NCI-H526 treated with DMSO at 0.1 percent for 48 hours (cell line): ENCODE results near the gene RASA3.
A peak's percentile ranks its signal among the peaks of the same experiment; 100 is the strongest.
"Not testable (repeated sequence)": the region's sequence is repeated elsewhere in the genome, so short reads cannot be mapped to it uniquely, and the experiment has no call there.

ENCODE experiments used
- DNase-seq: peaks from one replicate; lab custom pipeline; 2025; lab: John Stamatoyannopoulos, UW

The RASA3 gene, protein sequence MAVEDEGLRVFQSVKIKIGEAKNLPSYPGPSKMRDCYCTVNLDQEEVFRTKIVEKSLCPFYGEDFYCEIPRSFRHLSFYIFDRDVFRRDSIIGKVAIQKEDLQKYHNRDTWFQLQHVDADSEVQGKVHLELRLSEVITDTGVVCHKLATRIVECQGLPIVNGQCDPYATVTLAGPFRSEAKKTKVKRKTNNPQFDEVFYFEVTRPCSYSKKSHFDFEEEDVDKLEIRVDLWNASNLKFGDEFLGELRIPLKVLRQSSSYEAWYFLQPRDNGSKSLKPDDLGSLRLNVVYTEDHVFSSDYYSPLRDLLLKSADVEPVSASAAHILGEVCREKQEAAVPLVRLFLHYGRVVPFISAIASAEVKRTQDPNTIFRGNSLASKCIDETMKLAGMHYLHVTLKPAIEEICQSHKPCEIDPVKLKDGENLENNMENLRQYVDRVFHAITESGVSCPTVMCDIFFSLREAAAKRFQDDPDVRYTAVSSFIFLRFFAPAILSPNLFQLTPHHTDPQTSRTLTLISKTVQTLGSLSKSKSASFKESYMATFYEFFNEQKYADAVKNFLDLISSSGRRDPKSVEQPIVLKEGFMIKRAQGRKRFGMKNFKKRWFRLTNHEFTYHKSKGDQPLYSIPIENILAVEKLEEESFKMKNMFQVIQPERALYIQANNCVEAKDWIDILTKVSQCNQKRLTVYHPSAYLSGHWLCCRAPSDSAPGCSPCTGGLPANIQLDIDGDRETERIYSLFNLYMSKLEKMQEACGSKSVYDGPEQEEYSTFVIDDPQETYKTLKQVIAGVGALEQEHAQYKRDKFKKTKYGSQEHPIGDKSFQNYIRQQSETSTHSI

DNA sequence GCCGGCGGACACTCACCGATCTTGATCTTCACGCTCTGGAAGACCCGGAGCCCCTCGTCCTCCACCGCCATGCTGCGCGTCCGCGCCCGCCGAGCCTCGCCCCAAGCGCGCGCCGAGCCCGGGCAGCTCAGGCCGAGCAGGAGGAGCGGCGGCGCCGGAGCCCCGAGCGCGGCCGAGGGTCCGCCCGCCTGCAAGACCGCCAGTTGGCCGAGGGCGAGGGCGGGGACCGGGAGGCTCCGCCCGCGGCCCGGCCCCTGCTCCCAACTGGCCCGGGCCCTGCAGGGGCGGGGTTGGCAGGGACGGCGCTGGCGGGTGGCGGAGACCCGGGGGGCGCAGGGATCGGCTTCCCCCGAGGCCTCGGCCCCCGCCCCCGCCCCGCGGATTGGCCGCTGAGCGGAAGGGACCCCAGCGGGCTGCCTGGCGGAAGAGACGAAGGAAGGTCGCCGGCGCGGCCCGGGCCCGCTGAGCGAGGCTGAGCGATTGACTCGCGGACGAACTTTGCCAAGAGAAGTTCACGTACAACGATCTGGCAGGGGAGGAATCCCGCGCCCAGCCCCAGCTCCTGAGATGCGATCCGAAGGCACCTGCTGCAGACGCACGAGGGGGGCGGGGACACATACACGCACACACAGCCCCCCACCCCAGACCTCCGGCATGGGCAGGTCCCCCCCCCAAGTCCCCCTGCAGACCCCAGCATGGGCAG, at the start of gene RASA3:
RASA3 (minus strand) TSS at position 205 of the 703 bp plus-strand sequence; CDS start at position 71, 134 bp downstream.
- DNase-seq: peak; percentile 74

DNA sequence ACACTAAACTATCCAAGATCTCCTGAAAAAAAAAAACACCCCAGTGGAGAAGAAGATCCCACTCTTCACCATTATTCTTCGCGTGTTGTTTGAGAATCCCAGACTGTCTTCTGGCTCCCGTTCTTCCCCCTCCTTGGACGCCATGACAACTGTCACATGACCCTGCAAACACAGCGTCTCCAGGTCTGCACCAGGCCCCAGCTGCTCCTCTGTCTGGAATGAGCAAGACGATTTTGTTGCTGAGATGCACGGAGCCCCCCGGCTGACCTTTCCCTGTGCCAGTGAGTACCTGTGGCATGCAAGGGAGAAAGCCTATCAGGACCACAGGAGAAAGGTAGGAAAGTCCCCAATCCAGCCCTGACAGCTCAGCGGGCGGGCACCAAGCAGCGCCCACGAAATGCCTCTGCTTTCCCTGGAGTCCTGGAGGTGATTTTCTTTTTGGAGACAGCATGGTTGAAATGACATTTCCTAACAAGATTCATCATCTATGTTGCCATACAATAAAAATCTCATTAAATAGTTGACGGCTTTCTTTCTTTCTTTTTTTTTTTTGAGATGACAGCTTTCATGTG, 46.8 kb upstream of the RASA3 start, which contains the start of gene CFAP97D2:
CFAP97D2 (plus strand) TSS at position 171 of the 572 bp plus-strand sequence; CDS start at position 245, 74 bp downstream.
- no peak for DNase-seq

DNA sequence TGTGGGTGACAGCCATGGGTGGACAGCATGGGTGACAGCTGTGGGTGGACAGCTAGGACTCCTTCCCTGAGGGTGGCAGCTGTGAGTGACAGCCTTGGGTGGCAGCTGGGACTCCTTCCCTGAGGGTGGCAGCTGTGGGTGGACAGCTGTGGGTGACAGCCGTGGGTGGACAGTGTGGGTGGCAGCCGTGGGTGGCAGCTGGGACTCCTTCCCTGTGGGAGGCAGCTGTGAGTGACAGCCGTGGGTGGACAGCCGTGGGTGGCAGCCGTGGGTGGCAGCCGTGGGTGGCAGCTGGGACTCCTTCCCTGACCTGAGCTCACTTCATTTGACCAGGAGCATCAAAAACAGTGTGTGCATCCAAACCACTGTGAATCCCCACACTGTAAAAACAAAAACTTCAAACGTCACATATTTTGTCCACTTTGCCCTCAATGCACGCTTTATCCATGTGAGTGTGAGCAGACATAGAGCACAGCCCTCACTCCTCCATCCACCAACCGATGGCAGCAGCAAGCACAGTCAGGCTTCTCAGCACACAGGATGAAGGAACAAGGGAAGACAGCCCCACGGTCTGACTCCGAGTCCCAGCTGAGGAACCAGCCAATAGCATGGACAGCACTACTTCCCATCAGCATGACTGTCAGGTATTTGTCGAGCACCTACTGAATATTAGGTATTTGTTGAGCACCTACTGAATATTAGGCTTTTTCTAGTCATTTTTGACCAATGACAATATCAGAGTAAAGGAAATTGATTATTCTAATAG, 45.0 kb upstream of the RASA3 start:
- no peak for DNase-seq

DNA sequence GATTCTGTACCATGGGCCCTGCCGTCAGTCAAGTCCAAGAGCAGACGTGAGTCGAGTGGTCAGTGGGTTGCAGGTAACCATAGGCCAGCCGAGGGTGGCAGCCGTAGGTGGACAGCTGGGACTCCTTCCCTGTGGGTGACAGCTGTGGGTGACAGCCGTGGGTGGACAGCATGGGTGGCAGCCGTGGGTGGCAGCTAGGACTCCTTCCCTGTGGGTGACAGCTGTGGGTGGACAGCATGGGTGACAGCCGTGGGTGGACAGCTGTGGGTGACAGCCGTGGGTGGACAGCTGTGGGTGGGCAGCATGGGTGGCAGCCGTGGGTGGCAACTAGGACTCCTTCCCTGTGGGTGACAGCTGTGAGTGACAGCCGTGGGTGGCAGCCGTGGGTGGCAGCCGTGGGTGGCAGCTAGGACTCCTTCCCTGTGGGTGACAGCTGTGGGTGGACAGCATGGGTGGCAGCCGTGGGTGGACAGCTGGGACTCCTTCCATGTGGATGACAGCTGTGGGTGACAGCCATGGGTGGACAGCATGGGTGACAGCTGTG, 44.0 kb upstream of the RASA3 start:
- not testable (repeated sequence) for DNase-seq

DNA sequence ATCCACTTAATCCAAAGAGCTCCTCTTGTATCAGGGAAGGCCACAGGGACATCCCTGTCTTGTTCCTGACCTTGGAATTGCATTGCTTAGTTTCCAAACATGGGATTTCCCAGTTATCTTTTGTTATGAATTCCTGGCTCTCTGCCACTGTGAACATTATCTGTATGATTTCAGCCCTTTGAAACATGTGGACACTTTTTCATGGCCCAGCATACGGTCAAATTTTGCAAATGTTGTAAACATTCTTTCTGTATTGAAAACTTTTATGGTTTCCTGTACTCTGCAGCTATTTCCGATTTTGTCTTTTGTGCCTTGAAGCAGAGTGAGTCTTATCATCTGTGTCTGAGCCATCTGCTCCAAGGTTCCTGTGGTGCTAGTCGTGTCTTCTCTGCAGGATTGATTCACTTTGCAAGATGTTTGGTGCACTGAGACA, 42.1 kb upstream of the RASA3 start:
- no peak for DNase-seq

DNA sequence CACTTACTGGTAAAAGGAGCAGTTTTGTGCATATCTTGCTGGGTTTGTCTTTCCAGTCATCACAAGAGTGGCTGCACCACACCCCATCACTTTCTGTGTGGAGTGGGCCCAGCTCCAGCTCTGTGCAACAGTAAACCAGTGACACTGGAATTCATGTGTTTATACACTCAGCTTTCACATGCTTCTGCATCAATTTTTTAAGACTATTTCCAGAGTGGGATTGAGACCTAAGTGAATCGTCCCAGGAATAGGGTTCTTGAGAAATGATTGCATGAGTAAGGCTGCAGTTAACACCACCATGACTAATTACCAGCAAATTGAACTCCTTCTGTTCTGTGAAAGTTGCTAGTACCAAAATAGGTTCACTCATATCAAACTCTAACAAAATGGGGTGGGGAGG, 41.3 kb upstream of the RASA3 start:
- no peak for DNase-seq

DNA sequence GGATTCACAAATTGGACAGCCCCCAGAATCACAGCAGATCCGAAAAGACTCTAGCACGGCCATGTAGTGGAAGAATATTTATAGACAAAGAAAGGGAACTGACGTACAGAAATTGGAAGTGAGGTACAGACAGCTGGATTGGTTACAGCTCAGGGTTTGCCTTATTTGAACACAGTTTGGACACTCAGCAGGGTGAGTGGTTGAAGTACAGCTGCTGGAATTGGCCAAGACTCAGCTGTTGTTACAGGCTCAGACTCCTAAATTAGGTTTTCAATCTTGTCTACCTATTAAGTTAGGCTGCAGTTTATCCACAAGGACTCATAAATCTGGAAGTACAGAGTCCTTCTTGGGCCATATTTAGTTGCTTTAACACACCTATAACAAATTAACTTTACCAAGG, 40.8 kb upstream of the RASA3 start:
- DNase-seq: no peak

DNA sequence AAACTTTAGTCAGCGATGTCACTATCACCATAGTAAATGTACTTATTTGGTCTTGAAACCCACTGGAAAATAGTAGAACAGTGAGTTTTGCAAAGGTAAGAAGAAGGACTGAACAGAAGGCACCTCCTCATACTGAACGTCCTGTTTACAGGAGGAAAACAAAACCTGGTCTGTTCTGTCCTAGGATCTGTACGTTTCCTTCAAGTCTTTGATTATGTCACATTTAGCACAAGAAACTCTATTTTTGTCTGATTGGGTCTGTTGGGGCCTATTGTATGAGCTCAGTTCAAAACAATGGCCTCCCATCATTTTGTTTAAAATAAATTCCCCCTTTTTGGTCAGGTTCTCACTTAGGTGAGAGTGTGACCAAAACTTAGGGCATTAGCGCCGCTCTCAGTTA, 35.5 kb upstream of the RASA3 start:
- DNase-seq: no peak

DNA sequence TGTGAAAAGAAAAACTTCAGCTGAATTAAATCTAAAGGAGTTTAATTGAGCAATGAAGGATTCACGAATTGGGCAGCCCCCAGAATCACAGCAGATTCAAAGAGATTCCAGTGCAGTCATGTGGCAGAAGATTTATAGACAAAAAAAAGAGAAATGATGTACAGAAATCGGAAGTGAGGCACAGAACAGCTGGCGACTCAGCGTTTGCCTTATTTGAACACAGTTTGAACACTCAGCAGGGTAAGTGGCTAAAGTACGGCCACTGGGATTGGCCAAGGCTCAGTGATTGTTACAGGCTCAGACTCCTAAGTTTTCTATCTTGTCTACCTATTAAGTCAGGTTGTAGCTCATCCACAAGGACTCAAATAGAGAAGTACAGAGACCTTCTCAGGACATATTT, 35.0 kb upstream of the RASA3 start:
- no peak for DNase-seq

DNA sequence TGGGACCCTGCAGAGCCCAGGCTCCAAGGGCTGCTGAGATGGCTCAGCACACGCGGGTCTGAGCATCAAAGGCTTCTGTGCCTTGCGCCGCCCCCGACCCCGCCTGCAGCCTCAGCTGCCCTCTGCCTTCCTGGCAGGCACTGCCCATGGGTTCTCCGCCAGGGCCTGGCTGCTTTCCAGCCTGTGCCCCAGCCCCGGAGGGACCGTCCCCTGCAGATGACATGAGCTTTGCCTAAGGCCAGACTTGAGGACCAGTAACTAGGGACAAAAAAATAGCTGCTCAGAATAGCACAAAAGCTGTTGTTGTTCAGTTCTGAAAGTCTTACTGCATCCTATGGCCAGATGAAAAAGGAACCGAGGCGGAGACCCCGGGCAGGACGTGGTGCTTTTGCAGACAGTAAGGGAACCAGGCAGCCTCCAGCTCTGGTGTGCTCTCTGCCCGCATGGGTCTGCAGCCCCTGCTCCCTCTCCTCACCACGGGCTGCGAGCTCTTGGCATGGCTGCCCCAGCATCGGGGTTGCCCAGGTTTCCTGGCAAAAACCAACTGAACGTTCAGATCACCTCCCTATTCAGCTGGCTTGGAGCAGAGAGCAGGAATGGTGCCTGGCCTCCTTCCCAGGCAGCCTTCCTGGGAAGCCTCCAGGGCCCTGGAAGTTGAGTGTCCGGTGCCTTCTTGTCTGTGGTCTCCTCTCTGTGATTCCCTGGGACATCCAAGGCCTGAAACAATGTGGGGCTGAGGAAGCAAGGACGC, 34.1 kb upstream of the RASA3 start:
- no peak for DNase-seq

DNA sequence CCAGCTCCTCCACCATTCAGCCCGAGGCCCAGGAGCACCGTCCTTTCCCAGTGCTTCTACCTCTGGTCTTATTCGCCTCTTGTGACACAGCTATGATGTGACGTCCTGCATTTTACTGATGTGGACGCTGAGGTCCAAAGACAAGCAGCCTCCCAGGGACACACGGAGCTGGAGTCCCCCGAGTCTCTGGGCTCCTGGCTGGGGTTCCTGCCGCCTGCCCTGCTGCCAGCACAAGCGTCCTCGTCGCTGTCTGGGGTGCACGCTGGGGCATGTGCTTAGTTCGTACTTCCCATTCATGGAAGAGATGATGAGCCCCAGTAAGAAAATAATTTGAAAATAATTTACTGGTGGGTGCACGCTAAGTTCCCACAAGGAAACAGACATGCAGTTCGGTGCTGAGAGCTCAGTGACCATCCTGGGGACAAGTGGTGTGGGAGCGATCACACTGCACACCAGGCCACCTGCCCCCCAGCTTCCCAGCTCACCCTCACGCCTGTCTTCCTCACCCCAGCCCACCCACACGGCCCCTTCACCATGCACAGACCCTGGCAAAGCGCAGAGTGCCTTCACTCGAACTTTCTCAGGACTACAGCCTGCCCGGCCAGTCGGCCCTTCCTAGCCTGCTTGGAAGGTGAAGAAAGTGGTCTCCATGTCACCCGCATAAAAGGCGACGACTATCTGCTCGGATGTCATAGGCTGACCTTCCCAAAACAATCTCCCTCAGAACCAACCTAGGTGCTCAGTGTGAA, 32.4 kb upstream of the RASA3 start:
- no peak for DNase-seq

DNA sequence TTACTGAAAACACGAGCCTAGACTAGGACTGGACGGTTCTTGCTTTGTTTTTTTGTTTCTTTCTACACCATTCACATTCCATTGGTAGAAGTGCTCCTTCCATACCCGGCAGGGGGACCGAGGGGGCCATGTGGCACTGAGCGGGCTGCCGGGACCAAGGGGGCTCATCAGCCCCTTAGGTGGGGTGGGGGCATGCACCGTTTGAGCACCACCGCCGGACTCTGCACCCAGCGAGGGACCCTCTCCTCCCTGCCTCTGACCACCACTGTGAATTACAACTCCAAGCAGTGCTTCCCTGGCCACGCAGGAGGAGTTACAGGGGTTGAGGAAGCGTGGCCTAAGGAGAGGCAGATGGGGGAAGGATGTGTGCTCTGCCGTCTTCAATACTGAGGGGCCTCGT, 31.6 kb upstream of the RASA3 start:
- DNase-seq: no peak

DNA sequence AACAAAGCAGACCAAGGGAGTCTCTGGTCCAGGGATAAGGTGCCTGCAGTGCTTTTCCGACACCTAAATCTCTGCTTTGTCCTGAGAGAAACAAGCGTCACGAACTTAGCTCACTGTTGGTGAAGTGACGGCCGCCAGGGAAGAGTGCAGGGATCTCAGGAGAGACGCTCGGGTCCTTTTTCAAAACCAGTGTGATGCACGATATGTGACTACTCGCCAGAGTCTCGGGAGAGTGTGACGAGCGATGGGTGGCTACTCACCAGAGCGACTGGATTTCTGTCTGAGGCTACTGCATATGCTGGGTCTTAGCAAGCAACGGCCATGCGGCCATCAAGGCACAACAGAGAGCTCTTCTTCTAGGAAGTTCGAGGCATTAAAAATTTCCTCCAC, 30.1 kb upstream of the RASA3 start:
- DNase-seq: no peak

DNA sequence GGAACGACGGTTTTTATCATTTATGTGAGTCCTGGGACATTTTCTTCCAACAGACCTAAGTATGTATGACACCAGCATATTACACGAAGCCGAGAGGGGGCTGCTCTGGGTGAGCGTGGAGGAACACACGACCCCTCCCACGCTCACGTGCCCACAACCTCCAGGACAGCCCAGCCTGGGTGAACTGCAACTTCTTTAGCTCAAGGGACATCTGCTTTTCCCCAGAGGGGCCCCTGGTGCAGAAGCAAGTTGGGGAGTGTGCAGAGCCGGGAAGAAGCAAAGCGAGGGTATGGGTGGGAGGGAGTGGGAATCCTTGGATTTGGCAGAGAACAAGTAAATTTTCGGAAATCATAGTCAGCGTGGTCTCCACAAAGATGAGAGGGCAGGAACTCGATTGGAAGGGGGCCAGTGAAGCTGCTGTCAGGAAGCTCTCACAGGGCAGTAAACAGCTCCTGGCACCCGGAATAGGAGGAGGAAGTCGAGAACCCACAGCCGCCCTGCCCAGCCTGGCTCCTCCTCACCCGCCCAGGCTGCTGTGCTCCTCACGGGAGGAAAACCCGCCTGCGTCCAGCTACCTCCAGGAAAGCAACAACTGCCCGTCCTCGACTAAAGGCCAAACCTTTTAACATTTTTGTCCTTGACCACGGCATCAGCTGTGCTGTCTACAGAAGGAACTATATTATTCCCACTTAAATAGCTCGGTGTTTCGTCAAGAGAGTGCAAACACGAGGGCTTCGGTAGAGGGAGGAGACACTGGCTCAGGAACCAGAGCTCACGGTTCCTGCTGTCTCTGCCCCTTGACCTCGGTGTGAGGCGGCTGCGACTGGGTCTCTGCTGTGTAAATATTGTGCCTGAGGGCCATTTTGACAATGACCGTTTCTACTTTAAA, 29.5 kb upstream of the RASA3 start:
- no peak for DNase-seq

DNA sequence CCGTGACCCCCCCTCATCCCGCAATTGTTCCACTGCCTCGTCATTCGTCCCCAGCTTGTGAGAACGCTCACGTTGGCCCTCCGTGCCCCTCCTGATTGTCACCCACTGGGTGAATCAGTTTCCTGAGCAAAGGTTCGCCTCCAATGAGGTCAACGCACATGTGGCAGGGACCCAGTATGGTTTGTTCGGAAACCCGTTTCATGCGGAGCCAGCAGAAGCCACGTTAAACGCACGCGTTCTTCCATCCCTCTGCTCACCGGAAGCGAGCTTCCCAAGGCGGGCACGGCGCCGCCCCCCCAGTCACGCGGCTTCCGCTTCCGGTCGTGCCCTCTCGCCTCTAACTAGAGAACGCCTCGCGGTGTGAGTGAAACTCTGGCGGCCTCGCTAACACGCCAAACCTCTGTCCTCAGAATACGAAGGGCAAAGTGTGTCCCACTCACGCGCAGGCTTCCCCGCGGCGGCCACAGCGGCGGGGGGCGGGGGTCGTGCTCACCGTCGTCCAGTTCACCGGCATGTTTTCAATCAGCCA, 28.7 kb upstream of the RASA3 start:
- DNase-seq: no peak

DNA sequence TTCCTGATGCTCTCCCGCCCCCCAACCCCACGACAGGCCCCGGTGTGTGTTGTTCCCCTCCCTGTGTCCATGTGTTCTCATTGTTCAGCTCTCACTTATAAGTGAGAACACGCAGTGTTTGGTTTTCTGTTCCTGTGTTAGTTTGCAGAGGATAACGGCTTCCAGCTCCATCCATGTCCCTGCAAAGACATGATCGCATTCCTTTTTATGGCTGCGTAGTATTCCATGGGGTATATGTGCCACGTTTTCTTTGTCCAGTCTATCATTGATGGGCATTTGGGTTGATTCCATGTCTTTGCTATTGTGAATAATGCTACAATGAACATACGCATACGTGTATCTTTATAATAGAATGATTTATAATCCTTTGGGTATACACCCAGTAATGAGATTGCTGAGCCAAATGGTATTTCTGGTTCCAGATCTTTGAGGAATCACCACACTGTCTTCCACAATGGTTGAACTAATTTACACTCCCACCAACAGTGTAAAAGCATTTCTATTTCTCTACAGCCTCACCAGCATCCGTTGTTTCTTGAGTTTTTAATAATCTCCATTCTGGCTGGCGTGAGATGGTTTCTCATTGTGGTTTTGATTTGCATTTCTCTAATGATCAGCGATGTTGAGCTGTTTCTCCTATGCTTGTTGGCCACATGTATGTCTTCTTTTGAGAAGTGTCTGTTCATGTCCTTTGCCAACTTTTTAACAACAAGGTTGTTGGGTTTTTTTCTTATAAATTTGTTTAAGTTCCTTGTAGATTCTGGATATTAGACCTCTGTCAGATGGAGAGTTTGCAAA, 26.6 kb upstream of the RASA3 start:
- not testable (repeated sequence) for DNase-seq

DNA sequence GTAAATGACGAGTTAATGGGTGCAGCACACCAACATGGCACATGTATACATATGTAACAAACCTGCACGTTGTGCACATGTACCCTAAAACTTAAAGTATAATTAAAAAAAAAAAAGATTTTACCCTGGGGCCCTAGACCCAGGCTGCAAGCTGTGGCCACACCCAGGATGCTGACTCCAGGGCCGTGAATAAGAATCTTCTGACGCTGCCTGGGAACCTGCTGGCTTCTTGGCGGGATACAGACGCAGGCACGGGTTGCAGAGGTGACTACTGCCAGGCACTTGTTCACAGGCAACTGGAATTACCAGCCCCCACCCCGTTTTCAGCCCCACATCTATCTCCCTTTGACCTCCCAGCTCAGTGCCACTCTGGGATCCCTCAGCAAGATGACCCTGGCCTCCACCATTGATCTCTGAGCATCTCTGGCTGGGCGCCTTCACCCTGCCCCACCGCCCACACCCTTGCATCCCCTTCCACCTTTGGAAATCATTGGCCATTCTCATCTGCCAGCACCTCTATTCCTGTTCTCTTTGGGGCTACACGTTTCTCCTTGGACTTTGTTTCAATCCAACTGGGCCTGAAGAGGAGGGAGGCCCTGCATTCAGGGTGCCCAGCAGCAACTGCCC, 25.6 kb upstream of the RASA3 start:
- no peak for DNase-seq
